Caco-2 (cell line): ENCODE data around the gene RAP2B. TPM values are rescaled to one million over a fixed set of nuclear protein-coding genes. Genes with fewer than 3 reads are reported as not detected.

Experiments
- BruUV-seq: library from RNA; stranded (reverse); fragments of 400-500 nt; replicated peaks from 2 replicates; lab custom pipeline; 2021; lab: Mats Ljungman, UMichigan
- CTCF ChIA-PET: fragments of 300-600 bp; sonication (Branson Sonifier 250); formaldehyde crosslinking; loops from one replicate; lab custom pipeline; 2022; ENCODE audit warnings: antibody characterized with exemption; lab: Charles Lee
- POLR2A ChIA-PET: fragments of 300-600 bp; sonication (Branson Sonifier 250); formaldehyde crosslinking; loops from one replicate; lab custom pipeline; 2022; ENCODE audit warnings: antibody characterized with exemption; lab: Charles Lee
- DNase-seq, 2 experiments: peaks; one replicate each; pipeline versions ENCODE4 v3.0.0 to v3.0.0-alpha.2; 2020 to 2022
- H3K27me3 ChIP-seq: replicated peaks from 2 replicates; pipeline ENCODE4 v1.6.0; 2011; ENCODE audit warnings: low read length; ENCODE audit not compliant: control insufficient read depth, insufficient read depth
- H3K36me3 ChIP-seq: 2 replicates; pipeline ENCODE4 v1.5.1; 2011; ENCODE audit warnings: low read length; ENCODE audit not compliant: control insufficient read depth, insufficient read depth
- H3K4me1 ChIP-seq: fragments of 250-450 bp; sonication (Bioruptor Pico); 2 replicates; pipeline ENCODE4 v1.5.1; 2020; ENCODE audit warnings: mild to moderate bottlenecking
- H3K4me3 ChIP-seq: 2 replicates; pipeline ENCODE4 v1.5.1; 2011; ENCODE audit warnings: low read depth, mild to moderate bottlenecking, control low read depth, low read length
- H3K9me3 ChIP-seq: fragments of 250-450 bp; sonication (Bioruptor Pico); 2 replicates; pipeline ENCODE4 v1.5.1; 2020; ENCODE audit warnings: mild to moderate bottlenecking, moderate library complexity
- H3K27ac Mint-ChIP-seq: one replicate; pipeline ENCODE4 v1.8.0; 2022; ENCODE audit warnings: mixed read lengths; ENCODE audit not compliant: unreplicated experiment
- H3K27me3 Mint-ChIP-seq: one replicate; pipeline ENCODE4 v1.8.0; 2022; ENCODE audit warnings: mixed read lengths; ENCODE audit not compliant: insufficient read depth, unreplicated experiment
- H3K36me3 Mint-ChIP-seq: one replicate; pipeline ENCODE4 v1.8.0; 2022; ENCODE audit warnings: mild to moderate bottlenecking, mixed read lengths; ENCODE audit not compliant: insufficient read depth, unreplicated experiment
- H3K4me1 Mint-ChIP-seq: one replicate; pipeline ENCODE4 v1.8.0; 2022; ENCODE audit warnings: low read depth, mixed read lengths; ENCODE audit not compliant: unreplicated experiment
- H3K4me3 Mint-ChIP-seq: one replicate; pipeline ENCODE4 v1.8.0; 2022; ENCODE audit warnings: mild to moderate bottlenecking, moderate library complexity, mixed read lengths; ENCODE audit not compliant: unreplicated experiment
- H3K9me3 Mint-ChIP-seq: one replicate; pipeline ENCODE4 v1.8.0; 2022; ENCODE audit warnings: mixed read lengths; ENCODE audit not compliant: unreplicated experiment
- intact Hi-C: fragments of 100-400 bp; cut with micrococcal nuclease; formaldehyde crosslinking; loops from one replicate; pipeline ENCODE4 v1.10.0; 2022; ENCODE audit not compliant: unreplicated experiment
- total RNA-seq: library from RNA; stranded (reverse); gene quantifications from 2 replicates; pipeline ENCODE4 v1.2.3, GENCODE V29; 2022
- TF ChIP-seq, protein P1 (sequence below), 2 experiments: fragments of 200-600 bp in 1 of 2; IDR thresholded peaks; 1 replicate in 1 of 2; 2 replicates in 1 of 2; pipeline versions ENCODE4 v1.5.1 to v1.8.0; 2011 to 2022; ENCODE audit warnings: antibody characterized with exemption in 1 of 2, control low read depth in 1 of 2, inconsistent platforms in 1 of 2, low read depth in 1 of 2, low read length in 1 of 2, mild to moderate bottlenecking in 1 of 2, moderate library complexity in 1 of 2; ENCODE audit not compliant: insufficient read depth in 1 of 2, severe bottlenecking in 1 of 2, unreplicated experiment in 1 of 2

The RAP2B gene
- total RNA-seq, 1 experiment from 2014 or later = 13.2 TPM

DNA sequence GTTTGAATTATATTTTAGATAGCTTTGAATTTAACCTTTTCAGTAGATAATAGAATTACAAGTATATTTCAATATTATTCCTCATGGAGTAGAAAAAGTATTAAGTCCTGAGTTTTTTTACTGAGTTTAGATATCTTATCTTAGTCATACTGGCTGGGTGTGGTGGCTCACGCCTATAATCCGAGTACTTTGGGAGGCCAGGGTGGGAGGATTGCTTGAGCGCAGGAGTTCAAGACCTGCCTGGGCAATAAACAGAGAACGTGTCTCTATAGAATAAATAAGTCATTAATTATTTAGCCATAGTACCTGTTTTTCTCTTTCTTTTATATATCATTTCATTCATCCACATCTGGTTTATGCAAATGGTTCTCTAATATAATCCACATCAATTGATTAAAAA lies 9.9 kb downstream of the RAP2B start:
- no peak for DNase-seq
- no TSS peak for BruUV-seq
- no peaks in the 10 kb centered on the region for H3K9me3 Mint-ChIP-seq
- H3K36me3 Mint-ChIP-seq = no peaks in the 10 kb centered on the region
- no peaks in the 10 kb centered on the region for H3K27me3 Mint-ChIP-seq
- Histone ChIP-seq H3K27me3 (no peaks in the 10 kb centered on the region), H3K9me3 (no peaks in the 10 kb centered on the region), H3K4me3 (no peak overlapping the region), H3K36me3 (no peaks in the 10 kb centered on the region), H3K4me1 (no peaks in the 10 kb centered on the region)
- H3K4me1 Mint-ChIP-seq = no peaks in the 10 kb centered on the region
- CTCF ChIA-PET = interaction anchor here (0.6 to 1.3 kb wide), 2 partner anchors 10 to 16 kb away, joined by 3 to 4 read pairs; partner anchors contain the start of gene RAP2B
- TF ChIP-seq, protein P1, sequence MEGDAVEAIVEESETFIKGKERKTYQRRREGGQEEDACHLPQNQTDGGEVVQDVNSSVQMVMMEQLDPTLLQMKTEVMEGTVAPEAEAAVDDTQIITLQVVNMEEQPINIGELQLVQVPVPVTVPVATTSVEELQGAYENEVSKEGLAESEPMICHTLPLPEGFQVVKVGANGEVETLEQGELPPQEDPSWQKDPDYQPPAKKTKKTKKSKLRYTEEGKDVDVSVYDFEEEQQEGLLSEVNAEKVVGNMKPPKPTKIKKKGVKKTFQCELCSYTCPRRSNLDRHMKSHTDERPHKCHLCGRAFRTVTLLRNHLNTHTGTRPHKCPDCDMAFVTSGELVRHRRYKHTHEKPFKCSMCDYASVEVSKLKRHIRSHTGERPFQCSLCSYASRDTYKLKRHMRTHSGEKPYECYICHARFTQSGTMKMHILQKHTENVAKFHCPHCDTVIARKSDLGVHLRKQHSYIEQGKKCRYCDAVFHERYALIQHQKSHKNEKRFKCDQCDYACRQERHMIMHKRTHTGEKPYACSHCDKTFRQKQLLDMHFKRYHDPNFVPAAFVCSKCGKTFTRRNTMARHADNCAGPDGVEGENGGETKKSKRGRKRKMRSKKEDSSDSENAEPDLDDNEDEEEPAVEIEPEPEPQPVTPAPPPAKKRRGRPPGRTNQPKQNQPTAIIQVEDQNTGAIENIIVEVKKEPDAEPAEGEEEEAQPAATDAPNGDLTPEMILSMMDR (IDR thresholded peaks at IDR 0.05; ENCODE audit: insufficient read depth in 1 of 2, low read depth in 1 of 2, low read length in 1 of 2, severe bottlenecking in 1 of 2, unreplicated experiment in 1 of 2) = no peak
- no peak overlapping the region for H3K27ac Mint-ChIP-seq
- POLR2A ChIA-PET = no interaction called here
- no peak overlapping the region for H3K4me3 Mint-ChIP-seq
- intact Hi-C loops = no loop called here

DNA sequence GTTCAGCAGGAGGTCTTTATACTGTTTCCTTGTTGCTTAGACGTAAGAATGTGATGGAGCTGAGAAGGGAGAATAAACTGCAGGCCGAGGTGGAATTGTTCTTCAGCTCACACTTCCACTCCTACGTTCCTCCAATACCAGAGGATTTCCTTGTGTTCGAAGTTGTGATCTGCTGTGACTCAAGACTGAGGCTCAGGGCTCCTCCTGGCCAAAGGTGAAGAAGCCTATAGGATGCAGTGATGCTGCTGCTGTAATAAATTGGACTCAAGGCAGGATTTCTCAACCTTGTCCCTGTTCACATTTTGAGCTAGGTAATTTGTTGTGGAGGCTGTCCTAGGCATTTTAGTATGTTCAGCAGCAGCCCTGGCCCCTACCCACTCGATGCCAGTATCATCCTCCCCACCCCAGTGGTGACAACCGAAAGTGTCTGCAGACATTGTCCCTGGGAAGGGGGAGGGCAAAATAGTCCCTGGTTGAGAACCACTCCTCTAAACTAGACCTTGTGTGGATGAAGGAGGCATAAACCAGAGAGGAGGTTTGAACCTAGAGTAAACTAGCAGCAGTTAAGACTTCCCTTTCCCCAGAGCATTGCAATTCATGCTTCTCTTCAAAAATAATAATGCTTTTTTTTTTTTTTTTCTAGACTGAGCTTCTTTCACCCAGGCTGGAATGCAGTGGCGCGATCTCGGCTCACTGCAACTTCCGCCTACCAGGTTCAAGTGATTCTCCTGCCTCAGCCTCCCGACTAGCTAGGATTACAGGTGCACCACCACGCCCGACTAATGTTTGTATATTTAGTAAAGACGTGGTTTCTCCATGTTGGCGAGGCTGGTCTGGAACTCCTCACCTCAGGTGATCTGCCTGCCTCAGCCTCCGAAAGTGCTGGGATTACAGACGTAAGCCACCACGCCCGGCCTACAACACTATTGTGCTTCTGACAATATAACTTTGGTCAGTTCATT lies 11.1 kb downstream of the RAP2B start:
- Histone ChIP-seq H3K9me3 (no peaks in the 10 kb centered on the region), H3K4me3 (no peak overlapping the region), H3K27me3 (no peaks in the 10 kb centered on the region), H3K4me1 (no peaks in the 10 kb centered on the region), H3K36me3 (no peaks in the 10 kb centered on the region)
- no TSS peak for BruUV-seq
- intact Hi-C loops = no loop called here
- Mint-ChIP-seq H3K9me3 (no peaks in the 10 kb centered on the region), H3K4me1 (no peaks in the 10 kb centered on the region), H3K27ac (no peak overlapping the region), H3K36me3 (no peaks in the 10 kb centered on the region), H3K4me3 (no peak overlapping the region), H3K27me3 (no peaks in the 10 kb centered on the region)
- TF ChIP-seq, protein P1 (IDR thresholded peaks at IDR 0.05; ENCODE audit: insufficient read depth in 1 of 2, low read depth in 1 of 2, low read length in 1 of 2, severe bottlenecking in 1 of 2, unreplicated experiment in 1 of 2) = no peak
- ChIA-PET CTCF (interaction anchor here (0.6 to 1.3 kb wide), 5 partner anchors 12 to 276 kb away, joined by 3 to 6 read pairs (median 4); partner anchors contain the start of gene RAP2B), POLR2A (no interaction called here)
- DNase-seq = no peak

DNA sequence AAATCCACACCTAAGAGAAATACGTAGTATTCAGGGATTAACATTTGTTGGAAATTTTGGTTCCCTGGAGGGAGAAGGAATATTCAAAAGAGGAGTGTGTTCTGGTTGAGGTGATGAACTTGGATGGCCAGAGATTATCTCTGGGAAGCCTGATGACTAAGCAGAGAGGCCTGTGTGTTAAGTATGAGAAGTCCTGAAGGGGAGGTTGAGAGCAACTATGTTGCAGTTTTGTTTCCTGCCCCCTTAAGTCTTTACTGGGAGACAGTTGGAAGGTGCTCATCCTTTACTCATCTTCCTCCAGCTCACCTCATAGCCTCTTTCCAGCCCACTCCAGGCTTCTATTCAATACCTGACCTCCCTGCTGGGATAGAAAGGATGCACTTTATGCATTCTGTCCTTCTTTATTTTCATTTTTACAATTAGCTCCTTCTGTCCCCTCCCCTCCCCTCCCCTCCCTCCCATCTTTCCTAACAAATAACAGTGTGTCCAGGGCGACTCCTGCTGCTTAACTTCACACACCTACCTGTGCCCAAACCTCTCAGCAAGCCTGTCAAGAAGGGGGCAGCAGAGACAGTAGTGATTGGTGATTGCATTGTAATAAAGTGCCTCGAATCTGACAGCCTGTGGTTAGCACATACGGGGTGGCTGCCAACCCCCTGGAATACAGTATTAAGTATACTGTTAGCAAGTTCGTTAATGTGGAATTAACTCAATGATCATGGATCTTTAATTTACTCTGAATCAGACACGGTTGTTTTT lies 11.9 kb downstream of the RAP2B start:
- ChIA-PET CTCF (interaction anchor here (0.6 to 1.3 kb wide), 4 partner anchors 13 to 275 kb away, joined by 3 to 6 read pairs (median 4); no protein-coding TSS in a partner anchor), POLR2A (no interaction called here)
- Histone ChIP-seq H3K27me3 (no peaks in the 10 kb centered on the region), H3K9me3 (no peaks in the 10 kb centered on the region), H3K36me3 (no peaks in the 10 kb centered on the region), H3K4me3 (no peak overlapping the region), H3K4me1 (no peaks in the 10 kb centered on the region)
- H3K27ac Mint-ChIP-seq = no peak overlapping the region
- H3K4me1 Mint-ChIP-seq = no peaks in the 10 kb centered on the region
- H3K4me3 Mint-ChIP-seq = no peak overlapping the region
- no peaks in the 10 kb centered on the region for H3K27me3 Mint-ChIP-seq
- H3K36me3 Mint-ChIP-seq = no peaks in the 10 kb centered on the region
- TF ChIP-seq, protein P1 (IDR thresholded peaks at IDR 0.05; ENCODE audit: insufficient read depth in 1 of 2, low read depth in 1 of 2, low read length in 1 of 2, severe bottlenecking in 1 of 2, unreplicated experiment in 1 of 2) = peak in 1 of 2 experiments; percentile 37
- DNase-seq = no peak
- intact Hi-C loops = no loop called here
- no peaks in the 10 kb centered on the region for H3K9me3 Mint-ChIP-seq
- BruUV-seq = no TSS peak
